Mesenchymal stem cell (in vitro differentiated cells and primary cell): ENCODE measurements around the gene RNF130.

Experiments
- DNase-seq: peaks from one replicate; pipeline ENCODE4 v3.0.0-alpha.2; 2013
- H2AFZ ChIP-seq: one replicate; pipeline ENCODE4 v1.6.1; 2013; ENCODE audit warnings: low read depth, mild to moderate bottlenecking, control low read depth, inconsistent platforms, low read length, moderate library complexity
- H2AK5ac ChIP-seq: 2 replicates; pipeline ENCODE4 v1.6.1; 2013; ENCODE audit warnings: low read length, moderate library complexity, mild to moderate bottlenecking, inconsistent platforms; ENCODE audit not compliant: severe bottlenecking
- H2BK120ac ChIP-seq: one replicate; pipeline ENCODE4 v1.6.1; 2013; ENCODE audit warnings: low read depth, mild to moderate bottlenecking, inconsistent platforms, low read length, moderate library complexity
- H2BK12ac ChIP-seq, 2 experiments: one replicate each; pipeline ENCODE4 v1.6.1; 2013; ENCODE audit warnings: inconsistent platforms in 2 of 2, low read length in 2 of 2, mild to moderate bottlenecking in 2 of 2, moderate library complexity in 2 of 2, control low read depth in 1 of 2
- H2BK15ac ChIP-seq: one replicate; pipeline ENCODE4 v1.6.1; 2013; ENCODE audit warnings: mild to moderate bottlenecking, low read depth, inconsistent platforms; ENCODE audit not compliant: poor library complexity, severe bottlenecking
- H2BK5ac ChIP-seq: 2 replicates; pipeline ENCODE4 v1.6.1; 2013; ENCODE audit warnings: low read depth, mild to moderate bottlenecking, low read length, control low read depth, inconsistent platforms; ENCODE audit not compliant: poor library complexity, severe bottlenecking
- H3K14ac ChIP-seq, 2 experiments: one replicate each; pipeline ENCODE4 v1.6.1; 2013; ENCODE audit warnings: inconsistent platforms in 2 of 2, low read length in 2 of 2, control low read depth in 1 of 2, mild to moderate bottlenecking in 1 of 2, moderate library complexity in 1 of 2
- H3K18ac ChIP-seq, 2 experiments: one replicate each; pipeline ENCODE4 v1.6.1; 2013; ENCODE audit warnings: inconsistent platforms in 2 of 2, low read length in 2 of 2, control low read depth in 1 of 2, low read depth in 1 of 2, mild to moderate bottlenecking in 1 of 2
- H3K23ac ChIP-seq, 2 experiments: one replicate each; pipeline ENCODE4 v1.6.1; 2013; ENCODE audit warnings: inconsistent platforms in 2 of 2, low read length in 2 of 2, mild to moderate bottlenecking in 2 of 2, moderate library complexity in 2 of 2, control low read depth in 1 of 2
- H3K27ac ChIP-seq: 2 replicates; pipeline ENCODE4 v1.5.1; 2013; ENCODE audit warnings: mild to moderate bottlenecking, moderate library complexity, low read length, control low read depth, inconsistent platforms; ENCODE audit not compliant: poor library complexity, severe bottlenecking
- H3K27me3 ChIP-seq, 2 experiments: 2 replicates each; pipeline versions ENCODE4 v1.6.1 to v1.7.0; 2013; ENCODE audit warnings: low read length in 2 of 2, mild to moderate bottlenecking in 2 of 2, moderate library complexity in 2 of 2, control low read depth in 1 of 2, inconsistent platforms in 1 of 2; ENCODE audit not compliant: control insufficient read depth in 1 of 2, insufficient read depth in 1 of 2
- H3K36me3 ChIP-seq, 2 experiments: 2 replicates each; pipeline versions ENCODE4 v1.6.1 to v1.7.0; 2013; ENCODE audit warnings: low read length in 2 of 2, control low read depth in 1 of 2, inconsistent platforms in 1 of 2, low read depth in 1 of 2, mild to moderate bottlenecking in 1 of 2; ENCODE audit not compliant: insufficient read depth in 2 of 2, control insufficient read depth in 1 of 2
- H3K4ac ChIP-seq, 2 experiments: one replicate each; pipeline ENCODE4 v1.6.1; 2013; ENCODE audit warnings: inconsistent platforms in 2 of 2, low read length in 2 of 2, mild to moderate bottlenecking in 2 of 2, moderate library complexity in 2 of 2, control low read depth in 1 of 2, low read depth in 1 of 2
- H3K4me1 ChIP-seq: 2 replicates; pipeline ENCODE4 v1.6.1; 2013; ENCODE audit warnings: low read depth, low read length, control low read depth; ENCODE audit not compliant: control insufficient read depth, insufficient read depth
- H3K4me2 ChIP-seq: 2 replicates; pipeline ENCODE4 v1.6.1; 2013; ENCODE audit warnings: low read length, mild to moderate bottlenecking, inconsistent platforms; ENCODE audit not compliant: poor library complexity, severe bottlenecking
- H3K4me3 ChIP-seq, 2 experiments: 2 replicates each; pipeline versions ENCODE4 v1.5.1 to v1.7.0; 2013; ENCODE audit warnings: low read length in 2 of 2, mild to moderate bottlenecking in 2 of 2, control low read depth in 1 of 2, low read depth in 1 of 2; ENCODE audit not compliant: insufficient read depth in 1 of 2
- H3K79me1 ChIP-seq: replicated peaks from 2 replicates; pipeline ENCODE4 v1.6.1; 2013; ENCODE audit warnings: mild to moderate bottlenecking, control low read depth, low read length, inconsistent platforms; ENCODE audit not compliant: poor library complexity, severe bottlenecking
- H3K9ac ChIP-seq: 2 replicates; pipeline ENCODE4 v1.7.0; 2013; ENCODE audit warnings: mild to moderate bottlenecking, low read length, moderate library complexity
- H3K9me3 ChIP-seq: 2 replicates; pipeline ENCODE4 v1.7.0; 2013; ENCODE audit warnings: mild to moderate bottlenecking, low read length; ENCODE audit not compliant: control insufficient read depth
- H4K8ac ChIP-seq: one replicate; pipeline ENCODE4 v1.6.1; 2013; ENCODE audit warnings: inconsistent platforms, mild to moderate bottlenecking, low read length, moderate library complexity
- H4K91ac ChIP-seq: one replicate; pipeline ENCODE4 v1.6.1; 2013; ENCODE audit warnings: mild to moderate bottlenecking, low read length, inconsistent platforms
- WGBS: methylation state at CpG from one replicate; pipeline ENCODE4 v1.1.7; 2013; ENCODE audit warnings: mixed read lengths; 5-methylcytosine and 5-hydroxymethylcytosine counted together

The RNF130 gene

DNA sequence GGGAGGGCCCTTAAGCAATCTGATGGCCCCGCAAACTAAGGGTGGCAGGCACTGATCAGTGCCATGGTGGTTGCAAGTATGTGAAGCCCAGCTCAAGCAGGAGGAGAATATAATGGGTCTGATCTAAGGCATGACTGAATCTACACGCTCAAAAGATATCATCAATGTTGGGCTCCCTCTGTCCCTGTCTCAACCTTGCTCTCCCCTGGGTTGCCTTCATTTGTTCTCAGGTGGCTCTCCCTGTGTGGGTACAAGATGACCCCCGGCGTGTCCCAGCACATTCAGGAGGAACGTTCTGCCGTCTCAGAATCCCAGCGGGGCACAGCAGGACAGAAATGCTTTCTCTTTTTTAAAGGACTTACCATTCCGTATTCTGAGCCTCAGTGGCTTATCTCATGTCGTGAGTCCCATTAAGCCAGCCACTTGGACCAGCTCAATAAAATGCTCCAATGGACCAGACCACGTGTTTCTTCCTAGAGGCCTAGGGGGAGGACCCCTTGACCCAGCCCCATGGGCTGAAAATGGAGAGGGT lies 12.0 kb upstream of the RNF130 start:
- Histone ChIP-seq H2BK12ac (no peak overlapping the region), H3K14ac (no peak overlapping the region), H2BK120ac (no peak overlapping the region), H3K36me3 (no peaks in the 10 kb centered on the region), H3K27ac (no peak overlapping the region), H3K4ac (no peak overlapping the region), H3K27me3 (peaks cover 7 to 53% of the 10 kb centered on the region in 2 experiments), H3K4me1 (no peaks in the 10 kb centered on the region), H3K4me3 (no peak overlapping the region), H3K18ac (no peak overlapping the region), H4K8ac (no peak overlapping the region), H3K9ac (no peak overlapping the region), H3K79me1 (no peaks in the 10 kb centered on the region), H2BK5ac (no peak overlapping the region), H3K23ac (no peak overlapping the region), H2BK15ac (no peak overlapping the region), H3K9me3 (no peaks in the 10 kb centered on the region), H2AK5ac (no peak overlapping the region), H3K4me2 (no peak overlapping the region), H4K91ac (no peak overlapping the region), H2AFZ (no peak overlapping the region)
- 73% methylated on average over 10 of the region's 10 CpGs for WGBS
- DNase-seq: no peak

DNA sequence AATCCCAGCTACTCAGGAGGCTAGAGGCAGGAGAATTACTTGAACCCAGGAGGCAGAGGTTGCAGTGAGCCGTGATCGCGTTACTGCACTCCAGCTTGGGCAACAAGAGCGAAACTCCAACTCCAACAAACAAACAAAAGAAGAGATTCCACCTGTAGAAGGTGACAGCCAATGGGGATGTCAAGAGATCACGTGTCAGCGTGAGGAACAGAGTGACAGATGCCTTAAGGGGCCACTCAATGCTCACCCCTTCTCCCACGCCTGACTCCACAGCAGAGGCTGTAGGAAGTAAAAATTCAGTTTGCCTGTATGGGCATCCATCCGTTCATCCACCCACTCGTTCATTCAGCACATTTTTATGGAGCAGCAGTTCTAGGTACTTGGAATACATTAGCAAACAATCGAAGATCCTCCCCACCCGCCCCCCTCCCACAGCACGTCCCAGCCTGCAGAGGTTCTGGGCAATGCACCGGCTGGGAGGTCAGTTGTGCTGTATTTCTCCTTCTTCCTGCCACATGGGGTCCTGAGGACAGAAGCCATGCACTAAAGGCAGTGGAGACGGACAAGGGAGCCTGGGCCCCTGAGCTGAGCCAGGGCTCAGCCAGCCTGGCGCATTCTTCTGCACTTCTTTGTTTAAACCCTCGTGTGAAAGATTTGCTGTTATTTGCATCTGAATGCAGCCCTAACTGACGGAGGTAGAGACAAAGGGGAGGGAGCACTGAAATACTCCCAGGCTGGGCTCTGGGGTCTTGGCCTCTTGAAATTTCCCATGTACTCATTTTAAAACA lies 11.3 kb upstream of the RNF130 start:
- no peak overlapping the region for H4K91ac ChIP-seq
- no peak overlapping the region for H3K27ac ChIP-seq
- no peak overlapping the region for H2BK120ac ChIP-seq
- H2AFZ ChIP-seq: no peak overlapping the region
- no peak overlapping the region for H3K23ac ChIP-seq
- no peak overlapping the region for H3K4ac ChIP-seq
- no peak overlapping the region for H2BK5ac ChIP-seq
- no peak overlapping the region for H3K18ac ChIP-seq
- no peaks in the 10 kb centered on the region for H3K9me3 ChIP-seq
- H3K9ac ChIP-seq: no peak overlapping the region
- no peak overlapping the region for H3K4me2 ChIP-seq
- H3K79me1 ChIP-seq: no peaks in the 10 kb centered on the region
- H2BK15ac ChIP-seq: no peak overlapping the region
- peaks cover 10 to 60% of the 10 kb centered on the region in 2 experiments for H3K27me3 ChIP-seq
- H3K4me3 ChIP-seq: no peak overlapping the region
- no peaks in the 10 kb centered on the region for H3K36me3 ChIP-seq
- no peak overlapping the region for H2BK12ac ChIP-seq
- 46% methylated on average over 15 of the region's 17 CpGs for WGBS
- H3K14ac ChIP-seq: no peak overlapping the region
- no peak overlapping the region for H2AK5ac ChIP-seq
- H4K8ac ChIP-seq: no peak overlapping the region
- no peak for DNase-seq
- H3K4me1 ChIP-seq: no peaks in the 10 kb centered on the region

DNA sequence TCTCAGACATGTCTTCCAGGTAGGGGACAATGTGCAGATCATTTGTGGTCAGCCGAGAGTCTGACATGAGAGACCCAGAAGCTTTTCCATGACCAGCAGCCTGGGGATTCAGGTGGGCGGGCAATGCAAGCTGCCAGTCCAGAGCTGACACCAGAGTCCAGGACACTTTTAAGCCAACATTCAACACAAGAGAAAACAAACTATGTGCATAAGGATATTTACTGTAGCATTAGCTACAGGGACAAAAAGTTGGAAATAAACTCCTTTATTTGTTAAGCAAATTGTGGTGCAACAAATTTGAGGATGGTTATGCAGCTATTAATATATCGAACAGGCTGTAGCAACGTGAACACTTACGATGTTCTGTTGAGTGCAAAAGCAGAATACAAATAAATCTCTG lies 9.9 kb upstream of the RNF130 start:
- Histone ChIP-seq H2BK120ac (no peak overlapping the region), H3K4me1 (no peaks in the 10 kb centered on the region), H3K9ac (no peak overlapping the region), H3K4me2 (no peak overlapping the region), H3K23ac (no peak overlapping the region), H3K9me3 (no peaks in the 10 kb centered on the region), H2AK5ac (no peak overlapping the region), H3K27me3 (peaks cover 11 to 61% of the 10 kb centered on the region in 2 experiments), H3K27ac (no peak overlapping the region), H3K36me3 (no peaks in the 10 kb centered on the region), H2BK12ac (no peak overlapping the region), H2BK15ac (no peak overlapping the region), H3K4me3 (no peak overlapping the region), H2BK5ac (no peak overlapping the region), H3K79me1 (no peaks in the 10 kb centered on the region), H3K18ac (no peak overlapping the region), H3K4ac (no peak overlapping the region), H3K14ac (no peak overlapping the region), H4K8ac (no peak overlapping the region), H4K91ac (no peak overlapping the region), H2AFZ (no peak overlapping the region)
- WGBS: 86% methylated on average over 4 of the region's 5 CpGs
- DNase-seq: no peak

DNA sequence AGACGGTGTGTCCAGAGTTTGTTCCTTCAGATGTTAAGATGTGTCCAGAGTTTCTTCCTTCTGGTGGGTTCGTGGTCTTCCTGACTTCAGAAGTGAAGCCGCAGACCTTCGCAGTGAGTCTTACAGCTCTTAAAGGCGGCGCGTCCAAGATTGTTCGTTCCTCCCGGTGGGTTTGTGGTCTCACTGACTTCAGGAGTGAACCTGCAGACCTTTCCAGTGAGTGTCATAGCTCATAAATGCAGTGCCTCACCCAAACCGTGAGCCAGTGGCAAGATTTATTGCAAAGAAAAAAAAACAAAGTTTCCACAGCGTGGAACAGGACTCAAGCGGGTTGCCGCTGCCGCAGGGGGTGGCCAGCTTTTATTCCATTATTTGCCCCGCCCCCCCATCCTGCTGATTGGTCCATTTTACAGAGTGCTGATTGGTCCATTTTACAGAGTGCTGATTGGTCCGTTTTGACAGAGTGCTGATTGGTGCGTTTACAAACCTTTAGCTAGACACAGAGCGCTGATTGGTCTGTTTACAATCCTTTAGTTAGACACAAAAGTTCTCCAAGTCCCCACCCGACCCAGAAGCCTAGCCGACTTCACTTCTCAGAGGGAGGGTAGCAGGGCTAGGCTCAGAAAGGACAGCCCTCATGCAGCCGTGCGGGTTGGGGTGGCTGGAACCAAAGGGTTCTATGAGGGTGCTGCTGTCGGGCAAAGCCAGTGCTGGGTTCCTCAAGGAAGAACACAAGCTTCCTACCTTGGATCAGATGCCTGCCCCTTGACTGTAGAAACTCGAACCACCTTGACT lies 9.1 kb upstream of the RNF130 start:
- H4K8ac ChIP-seq: no peak overlapping the region
- no peak overlapping the region for H2AFZ ChIP-seq
- no peaks in the 10 kb centered on the region for H3K36me3 ChIP-seq
- H3K9me3 ChIP-seq: no peaks in the 10 kb centered on the region
- H3K4me2 ChIP-seq: no peak overlapping the region
- WGBS: 89% methylated on average over 23 of the region's 24 CpGs
- H2BK120ac ChIP-seq: no peak overlapping the region
- H3K4me1 ChIP-seq: no peaks in the 10 kb centered on the region
- H3K18ac ChIP-seq: no peak overlapping the region
- no peak overlapping the region for H3K27ac ChIP-seq
- H2AK5ac ChIP-seq: no peak overlapping the region
- no peak for DNase-seq
- no peak overlapping the region for H3K9ac ChIP-seq
- H3K14ac ChIP-seq: no peak overlapping the region
- no peak overlapping the region for H4K91ac ChIP-seq
- peaks cover 11 to 61% of the 10 kb centered on the region in 2 experiments for H3K27me3 ChIP-seq
- no peak overlapping the region for H3K4me3 ChIP-seq
- no peak overlapping the region for H2BK12ac ChIP-seq
- no peak overlapping the region for H2BK5ac ChIP-seq
- H3K23ac ChIP-seq: no peak overlapping the region
- H3K79me1 ChIP-seq: no peaks in the 10 kb centered on the region
- H3K4ac ChIP-seq: no peak overlapping the region
- no peak overlapping the region for H2BK15ac ChIP-seq
